HL-60/S4 (cell line): ENCODE results near the gene ADARB2.
"Not testable (repeated sequence)": the region's sequence is repeated elsewhere in the genome, so short reads cannot be mapped to it uniquely, and the experiment has no call there.

Source experiments
- in situ Hi-C: fragments of 300-500 bp; cut with MboI; formaldehyde crosslinking; loops from 2 replicates; pipeline ENCODE4 v1.14.3; 2022; ENCODE audit warnings: low sequenced_read_pairs

ADARB2 gene

GRCh38 chr10:1249142-1249920, 488.0 kb downstream of the ADARB2 start:
- in situ Hi-C loops: no loop called here

GRCh38 chr10:1248262-1248630, 489.1 kb downstream of the ADARB2 start:
- in situ Hi-C loops: not testable (repeated sequence)

DNA sequence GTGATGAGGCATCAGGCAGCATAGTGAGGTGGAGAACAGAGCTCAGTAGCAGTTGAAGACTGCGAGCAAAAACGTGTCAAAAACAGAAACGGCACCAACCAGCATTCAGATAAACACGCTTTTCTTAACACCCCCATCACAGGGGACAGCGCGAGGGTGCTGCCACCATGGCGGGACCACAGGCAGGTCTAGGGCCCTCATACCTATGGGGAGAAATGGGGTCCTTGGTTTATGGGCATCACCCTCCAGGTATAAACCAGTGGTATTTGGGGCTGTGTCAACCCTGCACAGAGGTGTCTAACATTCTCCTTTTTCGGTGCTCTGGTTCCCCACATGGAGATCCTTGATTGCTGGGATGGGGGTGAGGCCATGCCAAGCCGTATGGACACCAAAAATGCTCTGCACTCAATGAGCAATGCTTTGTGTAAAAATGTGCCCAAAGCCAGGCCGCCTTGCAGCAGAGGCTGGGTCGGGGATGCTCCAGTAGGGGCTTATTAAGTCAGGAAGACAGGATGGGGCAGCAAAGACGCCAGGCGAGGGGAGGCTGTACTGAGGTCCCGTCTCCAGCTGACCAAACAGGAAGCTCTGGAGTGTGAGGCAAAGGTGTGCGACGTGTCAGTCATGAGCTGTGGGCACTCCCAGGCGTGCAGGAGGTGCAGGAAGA, 489.6 kb downstream of the ADARB2 start:
- in situ Hi-C loops: no loop called here

DNA sequence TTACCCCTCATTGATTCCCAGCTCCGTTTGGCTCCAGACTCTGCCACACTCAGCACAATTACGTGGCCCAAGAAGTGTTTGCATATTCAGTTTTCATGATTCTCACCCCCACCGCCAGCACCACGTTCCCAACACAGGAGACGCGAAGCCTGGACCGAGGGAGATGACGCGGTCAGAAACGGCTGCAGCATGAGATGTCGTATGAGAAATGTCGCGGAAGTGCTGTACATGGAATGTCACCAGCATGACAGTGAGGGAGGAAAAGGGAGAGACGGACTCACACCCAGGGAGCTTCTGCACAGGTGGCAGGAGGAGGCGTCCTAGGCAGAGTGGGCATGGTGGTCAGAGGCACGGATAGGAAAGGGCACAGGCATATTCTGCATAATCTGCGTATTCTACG, 492.8 kb downstream of the ADARB2 start:
- in situ Hi-C loops: no loop called here

GRCh38 chr10:1243486-1244234, 493.7 kb downstream of the ADARB2 start:
- in situ Hi-C loops: no loop called here

GRCh38 chr10:1242975-1243374, 494.4 kb downstream of the ADARB2 start:
- in situ Hi-C loops: no loop called here

DNA sequence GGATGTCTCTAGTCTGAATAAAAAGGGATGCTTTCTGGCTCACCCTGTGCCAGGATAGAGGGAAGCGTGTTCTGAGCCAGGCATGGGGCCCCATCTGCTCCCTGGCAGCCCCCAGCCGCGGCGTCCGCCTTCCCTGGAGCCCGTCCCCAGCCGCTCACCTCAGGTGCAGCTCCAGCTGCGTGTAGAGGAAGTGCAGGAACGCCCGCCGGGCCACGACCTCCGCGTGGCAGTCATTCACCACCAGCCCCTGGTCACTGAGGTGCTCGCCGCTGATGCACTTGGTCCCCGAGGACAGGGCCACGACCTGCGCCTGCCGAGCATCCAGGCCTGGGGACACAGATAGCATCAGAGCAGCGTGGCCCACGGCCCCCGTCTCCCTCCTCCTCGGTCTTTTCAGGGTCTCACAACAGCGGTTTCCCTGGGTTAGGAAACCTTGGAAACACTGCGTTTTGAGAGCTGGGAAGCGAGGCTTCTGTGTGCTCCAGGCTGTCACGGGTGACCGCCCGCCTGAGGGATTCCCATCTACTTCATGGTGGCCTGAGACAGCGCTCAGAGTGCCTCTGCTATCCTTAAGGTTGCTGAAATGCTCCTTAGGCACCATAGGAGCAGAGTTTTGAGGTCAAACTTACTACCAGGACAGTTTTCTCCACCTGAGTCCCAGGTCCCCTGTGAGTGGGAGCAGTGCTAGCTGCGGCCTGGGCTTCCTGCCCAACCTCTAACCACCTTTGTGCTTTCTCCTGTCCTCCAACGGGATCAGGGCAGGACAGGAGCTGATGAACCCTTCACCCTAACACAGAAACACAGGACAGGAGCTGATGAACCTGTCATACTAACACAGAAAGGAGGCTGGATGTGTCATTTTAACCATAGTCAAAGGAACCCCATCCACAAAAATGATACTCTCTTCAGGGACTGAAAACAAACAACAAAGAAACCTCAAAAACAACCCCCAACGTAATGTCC, 495.1 kb downstream of the ADARB2 start:
- in situ Hi-C loops: no loop called here

DNA sequence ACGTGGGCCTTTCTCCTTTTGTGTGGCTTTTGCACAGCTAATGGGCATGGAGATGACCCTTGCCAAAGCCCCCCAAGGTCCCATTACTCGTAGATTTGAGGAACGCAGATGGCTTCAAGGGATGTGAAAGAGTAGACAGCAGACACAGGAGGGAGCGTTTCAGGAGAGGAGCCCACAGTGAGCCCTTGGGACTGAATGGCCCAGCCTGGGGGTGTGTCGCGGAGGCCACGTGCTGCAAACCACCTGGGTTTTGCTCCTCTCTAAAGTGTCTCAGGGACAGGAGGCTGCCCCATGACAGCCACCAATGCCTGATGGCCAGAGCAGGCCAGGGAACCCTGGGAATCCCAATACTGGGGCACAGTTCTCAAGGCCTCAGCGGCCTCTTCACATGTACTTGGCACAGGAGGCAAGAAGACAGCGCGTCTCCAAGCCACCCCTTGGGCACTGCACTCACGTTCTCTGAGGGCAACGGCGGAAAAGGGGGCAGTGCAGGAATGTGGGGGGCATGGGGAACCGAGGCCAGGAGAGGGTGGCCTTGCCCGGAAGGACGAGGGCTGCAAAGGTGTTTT, 495.9 kb downstream of the ADARB2 start:
- in situ Hi-C loops: no loop called here

GRCh38 chr10:1240341-1240775, 497.0 kb downstream of the ADARB2 start:
- in situ Hi-C loops: no loop called here

DNA sequence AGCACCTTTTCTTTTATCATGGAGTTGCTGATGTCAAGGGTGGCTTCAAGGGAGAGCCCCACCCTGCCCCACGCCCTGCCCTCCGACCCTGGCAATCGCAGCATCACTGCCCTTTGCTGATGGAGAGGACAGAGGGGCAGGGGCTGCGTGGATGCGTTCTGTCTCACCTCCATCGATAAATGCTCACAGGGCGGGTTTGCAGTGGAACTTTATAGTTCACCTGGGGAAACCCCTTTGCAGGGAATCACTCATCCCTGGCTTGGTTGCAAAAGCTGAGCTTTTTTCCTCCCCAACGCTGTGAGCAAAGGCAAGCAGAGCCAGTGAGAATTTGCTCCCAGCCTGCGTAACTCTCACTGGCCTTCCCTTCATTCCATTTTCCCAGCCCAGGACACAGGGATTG, 504.3 kb downstream of the ADARB2 start:
- in situ Hi-C loops: no loop called here

DNA sequence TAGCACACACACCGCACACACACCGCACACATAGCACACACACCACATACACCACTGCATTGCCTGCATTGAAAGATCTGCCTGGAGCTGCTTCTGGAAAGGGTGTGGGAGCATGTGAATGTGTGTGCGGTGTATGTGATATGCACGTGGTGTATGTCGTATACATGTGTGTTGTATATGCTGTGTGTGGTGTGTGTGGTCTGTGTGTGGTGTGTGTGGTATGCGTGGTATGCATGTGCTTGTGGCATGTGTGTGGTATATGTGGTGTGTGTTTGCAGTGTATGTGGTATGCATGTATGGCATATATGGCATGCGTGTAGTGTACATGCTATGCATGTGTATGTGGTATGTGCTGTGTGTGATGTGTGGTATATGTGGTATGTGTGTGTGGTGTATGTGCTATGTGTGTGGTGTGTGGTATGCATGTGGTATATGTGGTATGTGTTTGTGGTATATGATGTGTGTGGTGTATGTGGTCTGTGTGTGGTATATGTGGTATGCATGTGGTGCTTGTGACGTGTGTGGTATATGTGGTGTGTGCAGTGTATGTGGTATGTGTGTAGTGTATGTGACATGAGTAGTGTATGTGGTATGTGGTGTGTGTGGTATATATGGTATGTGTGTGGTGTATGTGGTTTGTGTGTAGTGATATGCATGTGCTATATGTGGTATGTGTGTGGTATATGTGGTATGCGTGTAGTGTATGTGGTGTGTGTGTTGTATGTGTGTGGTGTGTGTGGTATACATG, 505.0 kb downstream of the ADARB2 start:
- in situ Hi-C loops: no loop called here

- in situ Hi-C loops: no loop called here
Observed at GRCh38 chr10:1230592-1231275, 506.6 kb downstream of the ADARB2 start.

DNA sequence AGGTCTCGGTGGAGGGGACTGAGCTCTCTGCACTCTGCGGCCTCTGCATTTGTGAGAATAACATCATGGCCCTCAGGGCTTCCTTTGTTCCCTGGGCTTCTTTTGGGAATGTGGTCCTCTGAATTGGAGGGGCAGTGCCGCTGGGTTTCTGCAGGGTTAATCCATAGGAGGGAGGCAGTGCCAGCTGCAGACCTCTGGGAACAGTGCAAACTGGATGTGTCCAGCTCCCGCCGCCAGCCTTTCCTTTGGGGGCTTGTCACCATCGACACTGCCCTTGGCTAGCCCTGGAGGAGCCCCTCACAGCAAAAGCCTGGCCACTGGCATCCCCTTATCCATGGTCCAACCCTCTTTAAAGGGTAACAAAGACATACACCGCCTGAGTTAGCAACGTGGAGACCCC, 507.2 kb downstream of the ADARB2 start:
- in situ Hi-C loops: no loop called here

DNA sequence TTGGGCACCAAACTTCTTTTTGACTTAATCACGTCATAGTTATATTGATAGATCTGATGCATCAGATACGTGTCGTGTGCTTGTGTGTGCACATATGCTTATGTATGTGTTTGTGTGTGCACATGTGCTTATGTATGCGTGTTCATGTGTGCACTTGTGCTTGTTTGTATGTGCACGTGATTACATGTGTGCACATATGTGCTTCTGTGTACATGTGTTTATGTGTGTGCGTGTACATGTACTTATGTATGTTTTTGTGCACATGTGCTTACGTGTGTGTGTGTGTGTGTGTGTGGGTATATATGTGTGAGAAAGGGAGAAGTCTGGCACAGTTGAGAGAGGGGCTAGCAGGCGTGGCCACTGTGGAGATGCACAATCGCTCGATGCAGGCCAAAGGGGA, 507.8 kb downstream of the ADARB2 start:
- in situ Hi-C loops: no loop called here

- in situ Hi-C loops: no loop called here
Observed at GRCh38 chr10:1229116-1229515, 508.2 kb downstream of the ADARB2 start.

DNA sequence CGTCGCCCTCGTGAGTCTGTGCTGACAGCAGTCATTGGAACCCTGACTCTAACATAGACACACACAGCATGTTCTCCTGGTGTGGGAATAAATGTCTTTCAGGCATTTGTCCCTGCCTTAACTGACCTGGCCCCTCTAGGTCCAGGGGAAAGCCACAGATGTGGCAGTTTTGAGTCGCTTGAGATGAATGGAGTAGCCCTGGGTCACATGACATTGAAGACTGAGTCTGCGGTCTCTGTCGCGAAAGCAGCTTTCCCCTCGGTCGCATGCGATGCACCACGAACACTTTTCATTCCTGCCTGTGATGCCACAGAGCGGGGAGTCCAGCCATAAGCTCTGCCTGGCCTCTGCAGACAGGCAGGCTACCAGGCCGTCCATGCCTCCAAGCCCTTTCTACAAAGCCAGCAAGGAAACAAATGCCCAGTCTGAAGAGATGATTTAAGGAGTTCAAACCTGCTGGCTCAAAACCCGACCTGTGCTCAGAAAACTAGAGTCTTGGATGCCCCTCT, 508.8 kb downstream of the ADARB2 start:
- in situ Hi-C loops: no loop called here

DNA sequence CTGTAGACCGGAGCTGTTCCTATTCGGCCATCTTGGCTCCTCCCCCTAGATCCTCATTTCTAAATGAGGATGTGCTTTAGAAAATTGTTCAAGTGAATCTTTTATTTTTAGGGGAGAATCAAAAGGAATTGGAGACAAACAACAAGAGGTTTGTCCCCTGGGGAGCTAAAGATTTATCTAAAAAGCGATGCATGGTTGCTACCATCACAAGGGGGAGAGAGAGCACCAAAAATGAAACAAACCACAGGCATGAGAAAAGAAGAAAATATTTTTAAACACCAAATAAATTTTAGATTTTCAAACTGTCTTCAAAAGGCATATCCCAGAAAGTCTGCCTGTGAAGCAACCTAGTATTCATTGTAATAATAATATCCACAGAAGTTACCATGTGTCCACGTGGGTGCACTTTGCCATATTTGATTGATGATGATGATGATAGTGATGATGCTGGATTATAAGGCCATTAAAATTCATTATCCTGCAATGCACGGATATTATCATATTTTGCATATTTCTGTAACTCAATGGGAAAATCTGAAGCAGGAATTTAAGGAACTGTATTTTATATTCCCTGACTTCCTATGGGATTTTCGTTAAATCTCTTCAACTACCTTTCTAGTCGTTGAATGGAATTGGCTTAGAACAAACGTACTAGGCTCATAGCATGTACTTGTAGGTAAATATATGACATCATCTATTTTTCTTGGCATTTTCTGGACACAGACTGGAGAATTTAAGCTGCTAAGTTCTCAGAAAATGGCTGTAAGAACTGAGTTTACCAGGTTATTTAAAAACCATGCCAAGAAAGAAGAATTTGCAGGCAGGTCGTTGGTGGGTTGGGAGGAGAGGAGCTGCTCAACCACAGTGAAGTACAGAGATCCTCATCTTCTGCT, 509.6 kb downstream of the ADARB2 start:
- in situ Hi-C loops: no loop called here

DNA sequence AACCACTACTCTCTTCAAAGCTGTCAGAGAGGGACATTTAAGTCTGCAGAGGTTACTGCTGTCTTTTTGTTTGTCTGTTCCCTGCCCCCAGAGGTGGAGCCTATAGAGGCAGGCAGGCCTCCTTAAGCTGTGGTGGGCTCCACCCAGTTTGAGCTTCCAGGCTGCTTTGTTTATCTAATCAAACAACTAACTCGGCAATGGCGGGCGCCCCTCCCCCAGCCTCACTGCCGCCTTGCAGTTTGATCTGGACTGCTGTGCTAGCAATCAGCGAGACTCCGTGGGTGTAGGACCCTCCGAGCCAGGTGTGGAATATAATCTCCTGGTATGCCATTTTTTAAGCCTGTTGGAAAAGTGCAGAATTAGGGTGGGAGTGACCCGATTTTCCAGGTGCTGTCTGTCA, 510.4 kb downstream of the ADARB2 start:
- in situ Hi-C loops: not testable (repeated sequence)
